Small intestine (tissue), 7 donors: ENCODE results near the gene SLC26A2. TPM values are rescaled to one million over a fixed set of nuclear protein-coding genes. Genes with fewer than 3 reads are reported as not detected.
"Not testable (repeated sequence)": the region's sequence is repeated elsewhere in the genome, so short reads cannot be mapped to it uniquely, and the experiment has no call there.

ENCODE experiments used
- DNase-seq, 2 donors: peaks; one replicate each; pipeline versions ENCODE4 v3.0.0 to v3.0.0-alpha.2; 2013
- FAIRE-seq: peaks from 2 replicates; lab custom pipeline; 2012; peaks lifted over from hg19 to GRCh38; lab: Jason Lieb, UNC
- H3K27ac ChIP-seq, 3 donors: one replicate each; pipeline ENCODE4 v1.5.1; 2013; ENCODE audit warnings: low read length in 2 of 3, mild to moderate bottlenecking in 2 of 3, control low read depth in 1 of 3, inconsistent platforms in 1 of 3, low read depth in 1 of 3, moderate library complexity in 1 of 3
- H3K27me3 ChIP-seq, 3 donors: one replicate each; pipeline ENCODE4 v1.6.1; 2013; ENCODE audit warnings: low read length in 3 of 3, inconsistent platforms in 1 of 3; ENCODE audit not compliant: control insufficient read depth in 3 of 3, insufficient read depth in 3 of 3
- H3K36me3 ChIP-seq, 3 donors: one replicate each; pipeline ENCODE4 v1.6.1; 2013; ENCODE audit warnings: low read length in 3 of 3, inconsistent platforms in 1 of 3, low read depth in 1 of 3, mild to moderate bottlenecking in 1 of 3, moderate library complexity in 1 of 3; ENCODE audit not compliant: control insufficient read depth in 3 of 3, insufficient read depth in 2 of 3
- H3K4me1 ChIP-seq, 3 donors: one replicate each; pipeline ENCODE4 v1.6.1; 2013; ENCODE audit warnings: low read length in 2 of 3, inconsistent platforms in 1 of 3, low read depth in 1 of 3, mild to moderate bottlenecking in 1 of 3, moderate library complexity in 1 of 3; ENCODE audit not compliant: control insufficient read depth in 3 of 3, insufficient read depth in 2 of 3
- H3K4me3 ChIP-seq, 3 donors: one replicate each; pipeline ENCODE4 v1.5.1; 2013; ENCODE audit warnings: low read length in 3 of 3, control low read depth in 1 of 3, inconsistent platforms in 1 of 3, low read depth in 1 of 3, mild to moderate bottlenecking in 1 of 3, moderate library complexity in 1 of 3
- H3K9me3 ChIP-seq, 2 donors: one replicate each; pipeline ENCODE4 v1.6.1; 2013; ENCODE audit warnings: low read depth in 1 of 2, low read length in 1 of 2; ENCODE audit not compliant: control insufficient read depth in 2 of 2, insufficient read depth in 1 of 2
- WGBS, 3 donors: extraction: QIAGEN DNeasy Blood & Tissue Kit; methylation state at CpG; one replicate each; pipeline ENCODE4 v1.1.7; 2013; 5-methylcytosine and 5-hydroxymethylcytosine counted together
- polyA plus RNA-seq, 4 donors: library from polyadenylated mRNA; stranded (reverse) in 3 of 4; unstranded in 1 of 4; fragments of 200-250 nt in 3 of 4; fragments of 120-200 nt in 1 of 4; gene quantifications; one replicate each; pipeline versions ENCODE4 v1.2.1 to v1.2.3, GENCODE V29; 2013
- donor health status: healthy with polysubstance abuse.
- donor health status: control.
- donor health status: control.
- donor health status: Bipolar disorder and iron deficiency.
- donor health status: healthy.

Gene SLC26A2
- polyA plus RNA-seq, 4 donors = 2.7 to 155 (median 5.5) TPM

- no peaks in the 10 kb centered on the region for H3K27me3 ChIP-seq
- FAIRE-seq (no peak), DNase-seq (no peak)
- H3K4me3 ChIP-seq = no peak overlapping the region
- H3K9me3 ChIP-seq = no peaks in the 10 kb centered on the region
- H3K27ac ChIP-seq = no peak overlapping the region
- WGBS, 3 donors = 91 to 94% (median 93%) methylated on average over 2 of the region's 2 CpGs
- peaks cover 12 to 34% (median 33%) of the 10 kb centered on the region in 3 donors for H3K36me3 ChIP-seq
- peaks cover 0 to 11% (median 0%) of the 10 kb centered on the region in 3 donors for H3K4me1 ChIP-seq
These were observed 62.1 kb downstream of the SLC26A2 start for GRCh38 chr5:150022681-150023080.

- H3K4me3 ChIP-seq = no peak overlapping the region
- FAIRE-seq (no peak), DNase-seq (no peak)
- H3K27ac ChIP-seq = no peak overlapping the region
- no peaks in the 10 kb centered on the region for H3K27me3 ChIP-seq
- H3K4me1 ChIP-seq = peaks cover 0 to 11% (median 0%) of the 10 kb centered on the region in 3 donors
- WGBS, 3 donors = 90 to 97% (median 95%) methylated on average over 1 of the region's 1 CpG
- H3K36me3 ChIP-seq = peaks cover 12 to 36% (median 31%) of the 10 kb centered on the region in 3 donors
- H3K9me3 ChIP-seq = no peaks in the 10 kb centered on the region
These were observed 62.6 kb downstream of the SLC26A2 start for GRCh38 chr5:150023136-150023535.

- 83 to 89% (median 85%) methylated on average over 9 of the region's 9 CpGs for WGBS, 3 donors
- Histone ChIP-seq H3K9me3 (no peaks in the 10 kb centered on the region), H3K27me3 (no peaks in the 10 kb centered on the region), H3K4me1 (peaks cover 0 to 11% (median 0%) of the 10 kb centered on the region in 3 donors), H3K27ac (no peak overlapping the region), H3K36me3 (peaks cover 16 to 34% (median 25%) of the 10 kb centered on the region in 3 donors), H3K4me3 (no peak overlapping the region)
- DNase-seq (no peak), FAIRE-seq (no peak)
These were observed 63.9 kb downstream of the SLC26A2 start for GRCh38 chr5:150024346-150024984.

GRCh38 chr5:150026682-150027172 is 66.2 kb downstream of the SLC26A2 start:
- DNase-seq = peak in 1 of 2 donors; percentile 25
- Histone ChIP-seq H3K4me3 (no peak overlapping the region), H3K9me3 (no peaks in the 10 kb centered on the region), H3K27me3 (no peaks in the 10 kb centered on the region), H3K36me3 (peaks cover 13 to 40% (median 26%) of the 10 kb centered on the region in 3 donors), H3K27ac (peak overlapping the region in 1 of 3 donors; percentile 26), H3K4me1 (peaks cover 0 to 11% (median 0%) of the 10 kb centered on the region in 3 donors)
- no peak for FAIRE-seq
- 94 to 97% (median 95%) methylated on average over 4 of the region's 4 CpGs for WGBS, 3 donors

GRCh38 chr5:150028047-150028446 is 67.5 kb downstream of the SLC26A2 start:
- not testable (repeated sequence) for H3K9me3 ChIP-seq, H3K27ac ChIP-seq, H3K4me3 ChIP-seq, H3K27me3 ChIP-seq, DNase-seq, FAIRE-seq
- peaks cover 0 to 11% (median 0%) of the 10 kb centered on the region in 3 donors for H3K4me1 ChIP-seq
- H3K36me3 ChIP-seq = peaks cover 10 to 41% (median 37%) of the 10 kb centered on the region in 3 donors
- 52 to 80% (median 68%) methylated on average over 1 of the region's 1 CpG for WGBS, 3 donors

- Histone ChIP-seq H3K36me3 (peaks cover 32 to 48% (median 39%) of the 10 kb centered on the region in 3 donors), H3K27ac (no peak overlapping the region), H3K4me1 (no peaks in the 10 kb centered on the region), H3K4me3 (no peak overlapping the region), H3K27me3 (no peaks in the 10 kb centered on the region), H3K9me3 (no peaks in the 10 kb centered on the region)
- DNase-seq (no peak), FAIRE-seq (no peak)
- WGBS, 3 donors = 94 to 96% (median 96%) methylated on average over 4 of the region's 4 CpGs
These were observed 72.8 kb downstream of the SLC26A2 start for GRCh38 chr5:150033334-150033733.

- Histone ChIP-seq H3K27me3 (no peaks in the 10 kb centered on the region), H3K4me1 (no peaks in the 10 kb centered on the region), H3K36me3 (peaks cover 28 to 45% (median 41%) of the 10 kb centered on the region in 3 donors), H3K27ac (no peak overlapping the region), H3K9me3 (no peaks in the 10 kb centered on the region), H3K4me3 (no peak overlapping the region)
- WGBS, 3 donors = 77 to 93% (median 91%) methylated on average over 4 of the region's 4 CpGs
- no peak for FAIRE-seq
- no peak for DNase-seq
These were observed 74.1 kb downstream of the SLC26A2 start for GRCh38 chr5:150034662-150035061.

GRCh38 chr5:150035139-150035895 is 74.8 kb downstream of the SLC26A2 start:
- 78 to 80% (median 80%) methylated on average over 7 of the region's 7 CpGs for whole genome bisulfite sequencing, 3 donors
- H3K4me1 ChIP-seq = no peaks in the 10 kb centered on the region
- no peak overlapping the region for H3K27ac ChIP-seq
- no peaks in the 10 kb centered on the region for H3K9me3 ChIP-seq
- FAIRE-seq (no peak), DNase-seq (no peak)
- H3K27me3 ChIP-seq = no peaks in the 10 kb centered on the region
- H3K36me3 ChIP-seq = peaks cover 29 to 43% (median 43%) of the 10 kb centered on the region in 3 donors
- no peak overlapping the region for H3K4me3 ChIP-seq
